ENCODE results near the gene MLLT3.

MLLT3 gene

GRCh38 chr9:20312732-20313131, 309.6 kb downstream of the MLLT3 start:
- DNase-seq (ENCODE audit: low read depth), result no peak
- TF ChIP-seq CTCF (conservative IDR thresholded peaks at IDR 0.05; ENCODE audit: low read length), result no peak
- H3K4me3 ChIP-seq (ENCODE audit: low read length), result no peak overlapping the region

GRCh38 chr9:20310024-20310423, 312.3 kb downstream of the MLLT3 start:
- no peak overlapping the region for H3K4me3 ChIP-seq (ENCODE audit: low read length)
- TF ChIP-seq CTCF (conservative IDR thresholded peaks at IDR 0.05; ENCODE audit: low read length), result no peak
- no peak for DNase-seq (ENCODE audit: low read depth)

- DNase-seq (ENCODE audit: low read depth), result no peak
- no peak for TF ChIP-seq CTCF (conservative IDR thresholded peaks at IDR 0.05; ENCODE audit: low read length)
- H3K4me3 ChIP-seq (ENCODE audit: low read length), result no peak overlapping the region
These were observed 313.2 kb downstream of the MLLT3 start for GRCh38 chr9:20309124-20309523.

- no peak for TF ChIP-seq CTCF (conservative IDR thresholded peaks at IDR 0.05; ENCODE audit: low read length)
- no peak overlapping the region for H3K4me3 ChIP-seq (ENCODE audit: low read length)
- DNase-seq (ENCODE audit: low read depth), result no peak
These were observed 314.7 kb downstream of the MLLT3 start for GRCh38 chr9:20307621-20308020.

GRCh38 chr9:20305452-20305851, 316.8 kb downstream of the MLLT3 start:
- H3K4me3 ChIP-seq (ENCODE audit: low read length), result no peak overlapping the region
- TF ChIP-seq CTCF (conservative IDR thresholded peaks at IDR 0.05; ENCODE audit: low read length), result no peak
- DNase-seq (ENCODE audit: low read depth), result no peak

GRCh38 chr9:20303996-20304395, 318.3 kb downstream of the MLLT3 start:
- H3K4me3 ChIP-seq (ENCODE audit: low read length), result no peak overlapping the region
- TF ChIP-seq CTCF (conservative IDR thresholded peaks at IDR 0.05; ENCODE audit: low read length), result no peak
- no peak for DNase-seq (ENCODE audit: low read depth)

GRCh38 chr9:20303066-20303465, 319.2 kb downstream of the MLLT3 start:
- H3K4me3 ChIP-seq (ENCODE audit: low read length), result no peak overlapping the region
- DNase-seq (ENCODE audit: low read depth), result no peak
- TF ChIP-seq CTCF (conservative IDR thresholded peaks at IDR 0.05; ENCODE audit: low read length), result no peak
